Neural progenitor cell (in vitro differentiated cells): ENCODE results near the gene CLIP2. TPM values are rescaled to one million over a fixed set of nuclear protein-coding genes. Genes with fewer than 3 reads are reported as not detected.

Experiments used
- DNase-seq: peaks from one replicate; pipeline ENCODE4 v3.0.0-alpha.2; 2016; ENCODE audit warnings: low spot score
- H2AFZ ChIP-seq: fragments of 200-600 bp; sonication (generic); replicated peaks from 2 replicates; pipeline ENCODE4 v1.6.1; 2016; ENCODE audit warnings: antibody characterized with exemption
- H3F3A ChIP-seq: fragments of 200-600 bp; sonication (generic); 2 replicates; pipeline ENCODE4 v1.6.1; 2016; ENCODE audit warnings: antibody characterized with exemption, low read depth
- H3K27ac ChIP-seq: fragments of 200-600 bp; sonication (generic); 2 replicates; pipeline ENCODE4 v1.5.1; 2016; ENCODE audit warnings: mild to moderate bottlenecking
- H3K27me3 ChIP-seq: fragments of 200-600 bp; sonication (generic); 2 replicates; pipeline ENCODE4 v1.6.1; 2016; ENCODE audit warnings: mild to moderate bottlenecking, moderate library complexity
- H3K36me3 ChIP-seq: fragments of 200-600 bp; sonication (generic); 2 replicates; pipeline ENCODE4 v1.5.1; 2016
- H3K4me1 ChIP-seq: fragments of 200-600 bp; sonication (generic); 2 replicates; pipeline ENCODE4 v1.6.1; 2016; ENCODE audit warnings: mixed run types
- H3K4me2 ChIP-seq: fragments of 200-600 bp; sonication (generic); 2 replicates; pipeline ENCODE4 v1.6.1; 2016
- H3K4me3 ChIP-seq: fragments of 200-600 bp; sonication (generic); 2 replicates; pipeline ENCODE4 v1.5.1; 2016
- H3K79me2 ChIP-seq: fragments of 200-600 bp; sonication (generic); 2 replicates; pipeline ENCODE4 v1.6.1; 2016; ENCODE audit warnings: low read depth
- H3K9ac ChIP-seq: fragments of 200-600 bp; sonication (generic); 2 replicates; pipeline ENCODE4 v1.6.1; 2016
- H3K9me3 ChIP-seq: fragments of 200-600 bp; sonication (generic); 2 replicates; pipeline ENCODE4 v1.5.1; 2016; ENCODE audit warnings: low read depth
- H4K20me1 ChIP-seq: fragments of 200-600 bp; sonication (generic); 2 replicates; pipeline ENCODE4 v1.6.1; 2016; ENCODE audit warnings: low read depth
- H3K27ac Mint-ChIP-seq: 3 replicates; pipeline ENCODE4 v1.8.0; 2021; ENCODE audit warnings: mixed read lengths
- H3K27me3 Mint-ChIP-seq: 2 replicates; pipeline ENCODE4 v1.8.0; 2022; ENCODE audit warnings: low read depth, mild to moderate bottlenecking, inconsistent platforms, moderate library complexity, mixed read lengths; ENCODE audit not compliant: insufficient read depth
- H3K36me3 Mint-ChIP-seq: 3 replicates; pipeline ENCODE4 v1.8.0; 2021; ENCODE audit warnings: mixed read lengths
- H3K4me1 Mint-ChIP-seq: 3 replicates; pipeline ENCODE4 v1.8.0; 2021; ENCODE audit warnings: mixed read lengths
- H3K4me3 Mint-ChIP-seq: 3 replicates; pipeline ENCODE4 v1.8.0; 2021; ENCODE audit warnings: mild to moderate bottlenecking, moderate library complexity, mixed read lengths
- H3K9me3 Mint-ChIP-seq: 3 replicates; pipeline ENCODE4 v1.8.0; 2020; ENCODE audit warnings: mixed read lengths
- CTCF ChIP-seq: fragments of 200-600 bp; sonication (generic); IDR thresholded peaks from 2 replicates; pipeline ENCODE4 v1.5.1; 2017; ENCODE audit warnings: antibody characterized with exemption, mild to moderate bottlenecking
- EZH2 ChIP-seq: fragments of 200-600 bp; sonication (generic); IDR thresholded peaks from 2 replicates; pipeline ENCODE4 v1.6.1; 2017; ENCODE audit warnings: antibody characterized with exemption, mild to moderate bottlenecking, moderate library complexity
- EZH2phosphoT487 ChIP-seq: fragments of 200-600 bp; sonication (generic); IDR thresholded peaks from 2 replicates; pipeline ENCODE4 v1.6.1; 2017; ENCODE audit warnings: antibody characterized with exemption
- total RNA-seq: library from RNA; depleted of rRNA; stranded (reverse); fragments of >200 nt; gene quantifications from 2 replicates; pipeline ENCODE4 v1.2.3, GENCODE V29; 2015; ENCODE audit warnings: low replicate concordance

CLIP2 gene
- total RNA-seq, 1 donor from 2014 or later: 7.5 TPM

GRCh38 chr7:74288034-74288881 is 949 bp upstream of the CLIP2 start:
- H3K9me3 ChIP-seq: no peaks in the 10 kb centered on the region
- peaks cover 42% of the 10 kb centered on the region for H3K4me1 Mint-ChIP-seq
- peak overlapping the region; percentile 97 for H2AFZ ChIP-seq
- peak overlapping the region; percentile 80 for H3K4me2 ChIP-seq
- H3K27ac Mint-ChIP-seq: peak overlapping the region; percentile 40
- H3K27ac ChIP-seq: no peak overlapping the region
- H3K4me1 ChIP-seq: peaks cover 17% of the 10 kb centered on the region
- peak overlapping the region; percentile 90 for H3K4me3 ChIP-seq
- peaks cover 18% of the 10 kb centered on the region for H3K27me3 Mint-ChIP-seq
- H3K36me3 ChIP-seq: no peaks in the 10 kb centered on the region
- peaks cover 17% of the 10 kb centered on the region for H3K79me2 ChIP-seq
- TF ChIP-seq EZH2 (no peak), EZH2phosphoT487 (no peak), CTCF (no peak)
- H3K4me3 Mint-ChIP-seq: peak overlapping the region; percentile 91
- no peak for DNase-seq
- H3K9me3 Mint-ChIP-seq: no peaks in the 10 kb centered on the region
- no peak overlapping the region for H3K9ac ChIP-seq
- no peaks in the 10 kb centered on the region for H3K36me3 Mint-ChIP-seq
- H3K27me3 ChIP-seq: peaks cover 73% of the 10 kb centered on the region
- H3F3A ChIP-seq: peaks cover 32% of the 10 kb centered on the region
- peaks cover 31% of the 10 kb centered on the region for H4K20me1 ChIP-seq

- no peaks in the 10 kb centered on the region for H3K9me3 Mint-ChIP-seq
- Histone ChIP-seq H2AFZ (peak overlapping the region; percentile 92), H3K79me2 (peaks cover 30% of the 10 kb centered on the region), H3K27me3 (peaks cover 56% of the 10 kb centered on the region), H3K9me3 (no peaks in the 10 kb centered on the region), H3K4me3 (peak overlapping the region; percentile 90), H3K4me2 (peak overlapping the region; percentile 94), H3K4me1 (peaks cover 14% of the 10 kb centered on the region), H4K20me1 (peaks cover 48% of the 10 kb centered on the region), H3K36me3 (no peaks in the 10 kb centered on the region), H3F3A (peaks cover 17% of the 10 kb centered on the region), H3K27ac (no peak overlapping the region), H3K9ac (peak overlapping the region; percentile 12)
- TF ChIP-seq EZH2 (no peak), EZH2phosphoT487 (no peak), CTCF (no peak)
- peaks cover 20% of the 10 kb centered on the region for H3K27me3 Mint-ChIP-seq
- no peaks in the 10 kb centered on the region for H3K36me3 Mint-ChIP-seq
- peaks cover 42% of the 10 kb centered on the region for H3K4me1 Mint-ChIP-seq
- H3K27ac Mint-ChIP-seq: no peak overlapping the region
- peak; percentile 40 for DNase-seq
- peak overlapping the region; percentile 88 for H3K4me3 Mint-ChIP-seq
Observed at GRCh38 chr7:74289659-74290552, 699 bp downstream of the CLIP2 start.

- H3K4me3 ChIP-seq: peak overlapping the region; percentile 90
- H3K4me1 ChIP-seq: peaks cover 13% of the 10 kb centered on the region
- Mint-ChIP-seq H3K36me3 (peaks cover 4% of the 10 kb centered on the region), H3K27me3 (peaks cover 20% of the 10 kb centered on the region), H3K27ac (no peak overlapping the region), H3K9me3 (no peaks in the 10 kb centered on the region), H3K4me1 (peaks cover 49% of the 10 kb centered on the region), H3K4me3 (peak overlapping the region; percentile 88)
- no peaks in the 10 kb centered on the region for H3K9me3 ChIP-seq
- TF ChIP-seq EZH2: no peak
- no peak for TF ChIP-seq CTCF
- TF ChIP-seq EZH2phosphoT487: no peak
- no peak overlapping the region for H3K27ac ChIP-seq
- H2AFZ ChIP-seq: no peak overlapping the region
- H3K36me3 ChIP-seq: no peaks in the 10 kb centered on the region
- H4K20me1 ChIP-seq: peaks cover 53% of the 10 kb centered on the region
- no peak for DNase-seq
- peaks cover 12% of the 10 kb centered on the region for H3F3A ChIP-seq
- peaks cover 32% of the 10 kb centered on the region for H3K79me2 ChIP-seq
- H3K9ac ChIP-seq: no peak overlapping the region
- H3K4me2 ChIP-seq: peak overlapping the region; percentile 94
- H3K27me3 ChIP-seq: peaks cover 52% of the 10 kb centered on the region
Observed at GRCh38 chr7:74290553-74290950, 1.3 kb downstream of the CLIP2 start.
